Measurements from ENCODE around the gene UVSSA. TPM values are rescaled to one million over a fixed set of nuclear protein-coding genes. Genes with fewer than 3 reads are reported as not detected.

UVSSA gene
- total RNA-seq, 1 donor from 2014 or later, result 22.8 TPM

- TF ChIP-seq, protein P1, sequence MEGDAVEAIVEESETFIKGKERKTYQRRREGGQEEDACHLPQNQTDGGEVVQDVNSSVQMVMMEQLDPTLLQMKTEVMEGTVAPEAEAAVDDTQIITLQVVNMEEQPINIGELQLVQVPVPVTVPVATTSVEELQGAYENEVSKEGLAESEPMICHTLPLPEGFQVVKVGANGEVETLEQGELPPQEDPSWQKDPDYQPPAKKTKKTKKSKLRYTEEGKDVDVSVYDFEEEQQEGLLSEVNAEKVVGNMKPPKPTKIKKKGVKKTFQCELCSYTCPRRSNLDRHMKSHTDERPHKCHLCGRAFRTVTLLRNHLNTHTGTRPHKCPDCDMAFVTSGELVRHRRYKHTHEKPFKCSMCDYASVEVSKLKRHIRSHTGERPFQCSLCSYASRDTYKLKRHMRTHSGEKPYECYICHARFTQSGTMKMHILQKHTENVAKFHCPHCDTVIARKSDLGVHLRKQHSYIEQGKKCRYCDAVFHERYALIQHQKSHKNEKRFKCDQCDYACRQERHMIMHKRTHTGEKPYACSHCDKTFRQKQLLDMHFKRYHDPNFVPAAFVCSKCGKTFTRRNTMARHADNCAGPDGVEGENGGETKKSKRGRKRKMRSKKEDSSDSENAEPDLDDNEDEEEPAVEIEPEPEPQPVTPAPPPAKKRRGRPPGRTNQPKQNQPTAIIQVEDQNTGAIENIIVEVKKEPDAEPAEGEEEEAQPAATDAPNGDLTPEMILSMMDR (conservative IDR thresholded peaks at IDR 0.05), result no peak
- peaks cover 27% of the 10 kb centered on the region for H3K27me3 Mint-ChIP-seq (ENCODE audit: low read depth)
- H3K27ac Mint-ChIP-seq (ENCODE audit: unreplicated experiment), result no peak overlapping the region
- H3K4me3 Mint-ChIP-seq, result no peak overlapping the region
- H3K9me3 Mint-ChIP-seq, result peaks cover 2% of the 10 kb centered on the region
- DNase-seq (ENCODE audit: low read depth, low spot score), result no peak
- no peaks in the 10 kb centered on the region for H3K4me1 Mint-ChIP-seq
- peaks cover 10% of the 10 kb centered on the region for H3K36me3 Mint-ChIP-seq (ENCODE audit: low read depth)
These were observed 53.3 kb downstream of the UVSSA start for GRCh38 chr4:1400191-1400805.

DNA sequence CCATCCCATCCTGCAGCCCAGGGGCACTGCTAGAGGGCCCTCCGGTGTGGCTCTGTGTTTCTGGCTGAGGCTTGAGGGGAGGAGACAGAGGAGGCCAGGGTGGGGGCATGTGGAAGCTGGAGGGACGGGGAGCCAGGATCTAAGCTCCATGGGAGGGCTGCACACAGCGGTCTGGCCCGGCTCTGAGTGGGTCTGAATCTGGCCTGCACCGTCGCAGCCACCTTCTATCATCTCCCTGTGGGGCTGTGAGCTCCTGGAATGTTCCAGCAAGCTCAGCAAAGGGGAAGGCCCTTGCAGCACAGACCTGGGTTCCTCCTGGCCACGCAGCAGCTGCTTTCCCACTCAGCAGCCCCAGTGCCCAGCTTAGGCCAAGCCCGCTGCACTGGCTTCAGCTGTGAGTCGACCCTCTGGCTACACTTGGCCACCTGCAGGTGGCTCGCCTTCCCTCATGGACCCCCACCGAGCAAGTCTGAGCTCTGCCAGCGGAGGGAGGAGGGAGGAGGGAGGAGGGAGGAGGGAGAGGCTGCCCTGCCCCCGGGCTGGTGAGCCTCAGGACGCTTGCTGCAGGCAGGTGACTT lies 53.9 kb downstream of the UVSSA start:
- Mint-ChIP-seq H3K4me3 (no peak overlapping the region), H3K36me3 (ENCODE audit: low read depth) (peaks cover 5% of the 10 kb centered on the region), H3K4me1 (no peaks in the 10 kb centered on the region), H3K27me3 (ENCODE audit: low read depth) (peaks cover 28% of the 10 kb centered on the region), H3K27ac (ENCODE audit: unreplicated experiment) (no peak overlapping the region), H3K9me3 (no peaks in the 10 kb centered on the region)
- TF ChIP-seq, protein P1 (conservative IDR thresholded peaks at IDR 0.05), result no peak
- no peak for DNase-seq (ENCODE audit: low read depth, low spot score)

DNA sequence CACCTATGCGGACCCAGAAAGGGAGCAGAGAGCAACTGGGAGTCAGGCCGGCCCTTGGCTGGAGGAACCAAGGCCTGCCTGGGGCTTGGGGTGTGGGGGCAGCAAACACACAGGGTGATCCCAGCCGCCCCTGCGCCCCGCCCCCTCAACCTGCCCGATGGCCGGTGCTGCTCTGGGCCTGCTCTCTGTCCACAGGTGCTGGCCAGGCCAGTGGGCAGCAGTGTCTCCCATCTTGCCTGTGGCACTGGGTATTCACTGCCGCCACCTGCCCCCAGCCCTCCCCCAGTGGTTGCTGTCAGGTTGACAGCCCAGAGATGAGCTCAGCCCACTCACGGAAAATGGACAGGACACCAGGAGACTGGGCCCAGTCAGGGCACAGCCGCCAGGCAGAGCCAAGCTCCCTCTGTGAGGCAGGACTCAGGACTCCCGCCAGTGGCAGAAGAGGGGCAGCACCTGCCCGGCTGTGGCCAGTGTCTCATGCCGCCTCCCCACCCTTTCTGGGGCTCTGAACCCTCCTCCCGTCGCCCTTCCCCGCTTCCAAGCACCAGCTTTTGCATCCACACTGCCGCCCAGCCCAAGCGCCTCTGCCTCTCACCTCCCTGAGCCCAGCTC lies 54.5 kb downstream of the UVSSA start:
- H3K27me3 Mint-ChIP-seq (ENCODE audit: low read depth), result peaks cover 28% of the 10 kb centered on the region
- H3K9me3 Mint-ChIP-seq, result no peaks in the 10 kb centered on the region
- DNase-seq (ENCODE audit: low read depth, low spot score), result no peak
- H3K4me3 Mint-ChIP-seq, result peak overlapping the region; percentile 19
- no peak overlapping the region for H3K27ac Mint-ChIP-seq (ENCODE audit: unreplicated experiment)
- TF ChIP-seq, protein P1 (conservative IDR thresholded peaks at IDR 0.05), result no peak
- H3K4me1 Mint-ChIP-seq, result no peaks in the 10 kb centered on the region
- peaks cover 5% of the 10 kb centered on the region for H3K36me3 Mint-ChIP-seq (ENCODE audit: low read depth)

DNA sequence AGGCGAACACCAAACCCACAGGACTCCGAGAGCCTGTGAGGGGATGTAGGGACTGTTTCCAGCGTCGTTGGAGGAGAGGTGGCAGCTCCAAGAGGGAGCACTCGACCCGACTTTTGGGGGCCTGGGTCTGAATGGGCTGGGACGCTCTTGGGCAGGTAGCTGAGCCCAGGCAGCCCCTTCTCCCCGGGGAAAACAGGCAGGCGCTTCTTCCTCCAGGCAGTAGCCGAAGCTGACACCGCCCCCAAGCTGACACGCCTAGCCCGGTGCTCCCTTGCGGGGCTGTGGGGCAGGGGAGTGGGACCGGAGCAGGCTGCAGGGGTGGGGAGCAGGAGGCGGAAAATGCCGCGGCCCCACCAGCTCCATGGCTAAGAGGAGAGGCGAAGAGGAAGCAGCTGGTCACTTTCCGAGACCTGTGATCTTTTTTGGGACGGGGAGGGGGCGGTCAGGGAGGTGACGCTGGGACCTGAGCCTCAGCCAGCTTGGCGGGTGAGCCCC lies 55.1 kb downstream of the UVSSA start:
- Mint-ChIP-seq H3K27me3 (ENCODE audit: low read depth) (peaks cover 29% of the 10 kb centered on the region), H3K9me3 (no peaks in the 10 kb centered on the region), H3K4me3 (peak overlapping the region; percentile 19), H3K27ac (ENCODE audit: unreplicated experiment) (no peak overlapping the region), H3K4me1 (no peaks in the 10 kb centered on the region), H3K36me3 (ENCODE audit: low read depth) (peaks cover 2% of the 10 kb centered on the region)
- DNase-seq (ENCODE audit: low read depth, low spot score), result no peak
- TF ChIP-seq, protein P1 (conservative IDR thresholded peaks at IDR 0.05), result no peak

DNA sequence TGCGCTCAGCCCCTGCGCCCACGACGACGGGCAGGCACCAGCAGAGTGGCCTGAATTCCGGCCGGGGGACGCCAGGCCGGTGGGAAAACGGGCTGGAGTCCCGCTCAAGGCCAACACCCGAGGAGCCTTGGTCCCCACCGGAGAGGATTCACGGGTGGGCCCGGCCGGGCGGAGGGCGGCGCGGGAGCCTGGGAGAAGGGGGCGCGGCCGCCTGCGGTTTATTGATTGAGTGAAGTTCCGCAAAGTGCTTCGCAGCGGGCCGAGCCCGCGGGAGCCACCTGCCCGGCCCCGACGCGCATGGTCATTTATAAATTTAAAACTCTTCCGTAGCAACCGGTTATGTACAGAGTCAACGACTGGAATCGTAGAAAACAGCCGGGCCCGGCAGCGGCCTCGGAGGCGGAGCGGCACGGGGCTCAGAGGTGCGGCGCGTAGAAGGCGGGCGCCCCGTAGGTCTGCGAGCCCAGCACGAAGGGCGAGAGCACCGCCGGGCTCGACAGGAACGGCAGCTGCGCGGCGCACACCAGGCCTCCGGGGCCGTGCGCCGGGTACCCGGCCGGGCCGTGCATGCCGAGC lies 55.6 kb downstream of the UVSSA start:
- no peaks in the 10 kb centered on the region for H3K4me1 Mint-ChIP-seq
- H3K9me3 Mint-ChIP-seq, result no peaks in the 10 kb centered on the region
- DNase-seq (ENCODE audit: low read depth, low spot score), result no peak
- peaks cover 2% of the 10 kb centered on the region for H3K36me3 Mint-ChIP-seq (ENCODE audit: low read depth)
- H3K27me3 Mint-ChIP-seq (ENCODE audit: low read depth), result peaks cover 35% of the 10 kb centered on the region
- H3K4me3 Mint-ChIP-seq, result no peak overlapping the region
- H3K27ac Mint-ChIP-seq (ENCODE audit: unreplicated experiment), result no peak overlapping the region
- TF ChIP-seq, protein P1 (conservative IDR thresholded peaks at IDR 0.05), result no peak

All from neural crest cell (in vitro differentiated cells).